ENCODE results near the gene CWC22. TPM values are rescaled to one million over a fixed set of nuclear protein-coding genes. Genes with fewer than 3 reads are reported as not detected.
"Not testable (repeated sequence)": the region's sequence is repeated elsewhere in the genome, so short reads cannot be mapped to it uniquely, and the experiment has no call there.

CWC22 gene
- polyA plus RNA-seq, 1 donor, result 27.3 TPM

- Histone ChIP-seq H3K36me3 (ENCODE audit: control insufficient read depth, insufficient read depth, low read length) (no peaks in the 10 kb centered on the region), H3K4me1 (ENCODE audit: control insufficient read depth, insufficient read depth, low read length) (no peaks in the 10 kb centered on the region), H3K4me3 (ENCODE audit: low read length) (no peak overlapping the region), H3K9me3 (ENCODE audit: control insufficient read depth, low read depth, low read length) (no peaks in the 10 kb centered on the region), H3K27ac (ENCODE audit: low read length) (no peak overlapping the region), H3K27me3 (ENCODE audit: control insufficient read depth, insufficient read depth, low read length) (no peaks in the 10 kb centered on the region)
- WGBS (ENCODE audit: insufficient coverage, low lambda C conversion rate), result no CpG with 5 or more reads among the region's 1 CpG
- DNase-seq, result no peak
Measured at GRCh38 chr2:179936141-179936540, 71.0 kb downstream of the CWC22 start.

GRCh38 chr2:179932786-179933185, 74.3 kb downstream of the CWC22 start:
- H3K9me3 ChIP-seq (ENCODE audit: control insufficient read depth, low read depth, low read length), result no peaks in the 10 kb centered on the region
- no peaks in the 10 kb centered on the region for H3K36me3 ChIP-seq (ENCODE audit: control insufficient read depth, insufficient read depth, low read length)
- DNase-seq, result no peak
- no peaks in the 10 kb centered on the region for H3K4me1 ChIP-seq (ENCODE audit: control insufficient read depth, insufficient read depth, low read length)
- 100% methylated on average over 1 of the region's 2 CpGs for WGBS (ENCODE audit: insufficient coverage, low lambda C conversion rate)
- no peaks in the 10 kb centered on the region for H3K27me3 ChIP-seq (ENCODE audit: control insufficient read depth, insufficient read depth, low read length)
- no peak overlapping the region for H3K4me3 ChIP-seq (ENCODE audit: low read length)
- no peak overlapping the region for H3K27ac ChIP-seq (ENCODE audit: low read length)

DNA sequence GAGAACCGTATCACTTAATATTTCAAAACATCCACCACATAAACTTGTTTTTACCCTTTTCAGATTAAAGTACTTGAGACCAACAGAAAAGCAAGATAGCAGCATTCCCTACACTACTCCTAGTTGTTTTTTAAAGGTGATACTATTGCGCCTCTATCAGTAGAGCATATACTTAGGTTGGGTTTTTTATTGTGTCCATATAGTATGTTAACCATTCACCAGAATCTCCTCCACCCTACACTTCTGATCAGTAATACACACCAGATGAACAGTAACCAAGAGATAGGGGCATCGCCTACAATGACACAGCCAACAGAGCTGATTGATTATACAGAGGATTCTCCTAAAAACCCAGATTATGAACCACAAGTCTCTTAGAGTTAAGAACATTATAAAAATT, 75.6 kb downstream of the CWC22 start:
- WGBS (ENCODE audit: insufficient coverage, low lambda C conversion rate), result no CpG with 5 or more reads among the region's 3 CpGs
- no peaks in the 10 kb centered on the region for H3K36me3 ChIP-seq (ENCODE audit: control insufficient read depth, insufficient read depth, low read length)
- no peak overlapping the region for H3K27ac ChIP-seq (ENCODE audit: low read length)
- no peaks in the 10 kb centered on the region for H3K9me3 ChIP-seq (ENCODE audit: control insufficient read depth, low read depth, low read length)
- DNase-seq, result peak; percentile 30 to 41
- no peak overlapping the region for H3K4me3 ChIP-seq (ENCODE audit: low read length)
- H3K27me3 ChIP-seq (ENCODE audit: control insufficient read depth, insufficient read depth, low read length), result no peaks in the 10 kb centered on the region
- H3K4me1 ChIP-seq (ENCODE audit: control insufficient read depth, insufficient read depth, low read length), result no peaks in the 10 kb centered on the region

GRCh38 chr2:179929997-179930396, 77.1 kb downstream of the CWC22 start:
- H3K27ac ChIP-seq (ENCODE audit: low read length); H3K4me1 ChIP-seq (ENCODE audit: control insufficient read depth, insufficient read depth, low read length); H3K36me3 ChIP-seq (ENCODE audit: control insufficient read depth, insufficient read depth, low read length); H3K27me3 ChIP-seq (ENCODE audit: control insufficient read depth, insufficient read depth, low read length); DNase-seq; H3K4me3 ChIP-seq (ENCODE audit: low read length); H3K9me3 ChIP-seq (ENCODE audit: control insufficient read depth, low read depth, low read length): not testable (repeated sequence)
- WGBS (ENCODE audit: insufficient coverage, low lambda C conversion rate), result 100% methylated on average over 1 of the region's 3 CpGs

GRCh38 chr2:179927041-179927440, 80.1 kb downstream of the CWC22 start:
- H3K36me3 ChIP-seq (ENCODE audit: control insufficient read depth, insufficient read depth, low read length), result no peaks in the 10 kb centered on the region
- H3K4me3 ChIP-seq (ENCODE audit: low read length), result no peak overlapping the region
- no peak overlapping the region for H3K27ac ChIP-seq (ENCODE audit: low read length)
- no peaks in the 10 kb centered on the region for H3K27me3 ChIP-seq (ENCODE audit: control insufficient read depth, insufficient read depth, low read length)
- H3K4me1 ChIP-seq (ENCODE audit: control insufficient read depth, insufficient read depth, low read length), result no peaks in the 10 kb centered on the region
- no peaks in the 10 kb centered on the region for H3K9me3 ChIP-seq (ENCODE audit: control insufficient read depth, low read depth, low read length)
- no peak for DNase-seq
- no CpG with 5 or more reads among the region's 1 CpG for WGBS (ENCODE audit: insufficient coverage, low lambda C conversion rate)

- no peaks in the 10 kb centered on the region for H3K36me3 ChIP-seq (ENCODE audit: control insufficient read depth, insufficient read depth, low read length)
- no peaks in the 10 kb centered on the region for H3K4me1 ChIP-seq (ENCODE audit: control insufficient read depth, insufficient read depth, low read length)
- no peak overlapping the region for H3K27ac ChIP-seq (ENCODE audit: low read length)
- no peak for DNase-seq
- no peaks in the 10 kb centered on the region for H3K9me3 ChIP-seq (ENCODE audit: control insufficient read depth, low read depth, low read length)
- H3K27me3 ChIP-seq (ENCODE audit: control insufficient read depth, insufficient read depth, low read length), result no peaks in the 10 kb centered on the region
- 50% methylated on average over 2 of the region's 2 CpGs for WGBS (ENCODE audit: insufficient coverage, low lambda C conversion rate)
- no peak overlapping the region for H3K4me3 ChIP-seq (ENCODE audit: low read length)
Measured at GRCh38 chr2:179925713-179926112, 81.4 kb downstream of the CWC22 start.

- DNase-seq, result no peak
- Histone ChIP-seq H3K9me3 (ENCODE audit: control insufficient read depth, low read depth, low read length) (no peaks in the 10 kb centered on the region), H3K27me3 (ENCODE audit: control insufficient read depth, insufficient read depth, low read length) (peaks cover 2% of the 10 kb centered on the region), H3K27ac (ENCODE audit: low read length) (no peak overlapping the region), H3K36me3 (ENCODE audit: control insufficient read depth, insufficient read depth, low read length) (no peaks in the 10 kb centered on the region), H3K4me1 (ENCODE audit: control insufficient read depth, insufficient read depth, low read length) (no peaks in the 10 kb centered on the region), H3K4me3 (ENCODE audit: low read length) (no peak overlapping the region)
Measured at GRCh38 chr2:179917272-179917671, 89.8 kb downstream of the CWC22 start.

- no peak overlapping the region for H3K4me3 ChIP-seq (ENCODE audit: low read length)
- no peaks in the 10 kb centered on the region for H3K9me3 ChIP-seq (ENCODE audit: control insufficient read depth, low read depth, low read length)
- H3K36me3 ChIP-seq (ENCODE audit: control insufficient read depth, insufficient read depth, low read length), result no peaks in the 10 kb centered on the region
- DNase-seq, result peak; percentile 9 to 18
- WGBS (ENCODE audit: insufficient coverage, low lambda C conversion rate), result no CpG with 5 or more reads among the region's 1 CpG
- peaks cover 2% of the 10 kb centered on the region for H3K27me3 ChIP-seq (ENCODE audit: control insufficient read depth, insufficient read depth, low read length)
- H3K27ac ChIP-seq (ENCODE audit: low read length), result no peak overlapping the region
- H3K4me1 ChIP-seq (ENCODE audit: control insufficient read depth, insufficient read depth, low read length), result no peaks in the 10 kb centered on the region
Measured at GRCh38 chr2:179915395-179915992, 91.6 kb downstream of the CWC22 start.

GRCh38 chr2:179913809-179914208, 93.3 kb downstream of the CWC22 start:
- Histone ChIP-seq H3K4me1 (ENCODE audit: control insufficient read depth, insufficient read depth, low read length) (no peaks in the 10 kb centered on the region), H3K36me3 (ENCODE audit: control insufficient read depth, insufficient read depth, low read length) (no peaks in the 10 kb centered on the region), H3K27me3 (ENCODE audit: control insufficient read depth, insufficient read depth, low read length) (peaks cover 2% of the 10 kb centered on the region), H3K9me3 (ENCODE audit: control insufficient read depth, low read depth, low read length) (no peaks in the 10 kb centered on the region), H3K4me3 (ENCODE audit: low read length) (no peak overlapping the region), H3K27ac (ENCODE audit: low read length) (no peak overlapping the region)
- no peak for DNase-seq
- 60% methylated on average over 1 of the region's 4 CpGs for WGBS (ENCODE audit: insufficient coverage, low lambda C conversion rate)

- no CpG with 5 or more reads among the region's 3 CpGs for WGBS (ENCODE audit: insufficient coverage, low lambda C conversion rate)
Measured at GRCh38 chr2:179911569-179911968, 95.5 kb downstream of the CWC22 start.

GRCh38 chr2:179910735-179911113, 96.4 kb downstream of the CWC22 start:
- Histone ChIP-seq H3K4me3 (ENCODE audit: low read length) (no peak overlapping the region), H3K36me3 (ENCODE audit: control insufficient read depth, insufficient read depth, low read length) (no peaks in the 10 kb centered on the region), H3K27ac (ENCODE audit: low read length) (no peak overlapping the region), H3K9me3 (ENCODE audit: control insufficient read depth, low read depth, low read length) (no peaks in the 10 kb centered on the region), H3K4me1 (ENCODE audit: control insufficient read depth, insufficient read depth, low read length) (no peaks in the 10 kb centered on the region), H3K27me3 (ENCODE audit: control insufficient read depth, insufficient read depth, low read length) (peaks cover 2% of the 10 kb centered on the region)
- DNase-seq, result no peak
- no CpG with 5 or more reads among the region's 3 CpGs for WGBS (ENCODE audit: insufficient coverage, low lambda C conversion rate)

More at GRCh38 chr2:179911569-179911968, 95.5 kb downstream of the CWC22 start:
- no peak for DNase-seq
- Histone ChIP-seq H3K4me3 (ENCODE audit: low read length) (no peak overlapping the region), H3K27ac (ENCODE audit: low read length) (no peak overlapping the region), H3K36me3 (ENCODE audit: control insufficient read depth, insufficient read depth, low read length) (no peaks in the 10 kb centered on the region), H3K9me3 (ENCODE audit: control insufficient read depth, low read depth, low read length) (no peaks in the 10 kb centered on the region), H3K27me3 (ENCODE audit: control insufficient read depth, insufficient read depth, low read length) (peaks cover 2% of the 10 kb centered on the region), H3K4me1 (ENCODE audit: control insufficient read depth, insufficient read depth, low read length) (no peaks in the 10 kb centered on the region)
